Measurements from ENCODE around the gene ACTR1B.
"Not testable (repeated sequence)": the region's sequence is repeated elsewhere in the genome, so short reads cannot be mapped to it uniquely, and the experiment has no call there.

Gene ACTR1B

DNA sequence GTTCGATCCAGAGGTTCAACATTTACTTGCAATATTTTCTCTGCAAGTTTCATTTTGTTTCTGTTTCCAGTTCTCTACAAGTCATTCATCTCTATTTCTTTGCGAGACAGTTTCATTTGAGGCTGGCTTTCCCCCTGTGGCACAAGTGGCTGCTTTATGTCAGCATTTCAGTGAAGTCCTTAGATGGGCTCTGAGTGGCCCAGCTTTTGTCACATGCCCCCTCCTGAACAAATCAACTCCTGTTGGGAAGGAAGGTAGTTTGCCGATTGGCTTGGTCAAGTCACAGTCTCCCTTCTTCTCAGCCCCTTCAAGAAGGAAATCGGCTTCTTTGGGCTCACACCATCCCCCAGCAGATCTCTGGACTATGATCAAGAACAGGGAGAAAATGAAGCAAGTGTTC lies 55.1 kb downstream of the ACTR1B start:
- DNase-seq: not testable (repeated sequence)

Data from activated T-cell treated with anti-CD3 and anti-CD28 coated beads, Interleukin-2, amount 50 U/mL, for 1 hour (primary cell).